DND-41 (cell line): ENCODE data around the gene C12orf75.

Experiments
- ATAC-seq: fragments of 200-7000 bp; cut with Tn5 transposase; 3 replicates; pipeline ENCODE4 v1.9.1; 2021; ENCODE audit warnings: low read depth; ENCODE audit not compliant: insufficient read depth
- DNase-seq: peaks from one replicate; pipeline ENCODE4 v3.0.0-alpha.2; 2020
- H2AFZ ChIP-seq: 2 replicates; pipeline ENCODE4 v1.6.0; 2012; ENCODE audit warnings: low read depth, low read length
- H3K27ac ChIP-seq: 2 replicates; pipeline ENCODE4 v1.5.1; 2012; ENCODE audit warnings: low read length, inconsistent platforms
- H3K27me3 ChIP-seq: fragments of 200-600 bp; sonication (generic); 2 replicates; pipeline ENCODE4 v1.6.0; 2012; ENCODE audit warnings: low read length, mild to moderate bottlenecking, inconsistent platforms; ENCODE audit not compliant: insufficient read depth, poor library complexity
- H3K36me3 ChIP-seq: 2 replicates; pipeline ENCODE4 v1.5.1; 2012; ENCODE audit warnings: low read length, inconsistent platforms; ENCODE audit not compliant: insufficient read depth
- H3K4me1 ChIP-seq: 2 replicates; pipeline ENCODE4 v1.5.1; 2012; ENCODE audit warnings: mild to moderate bottlenecking, low read length; ENCODE audit not compliant: insufficient read depth
- H3K4me2 ChIP-seq: 2 replicates; pipeline ENCODE4 v1.6.0; 2012; ENCODE audit warnings: mild to moderate bottlenecking, moderate library complexity, low read length, inconsistent platforms; ENCODE audit not compliant: insufficient read depth
- H3K4me3 ChIP-seq, 2 experiments: fragments of 200-600 bp in 1 of 2; shearing (Covaris generic) in 1 of 2; 2 replicates each; pipeline ENCODE4 v1.5.1; 2012 to 2016; ENCODE audit warnings: inconsistent platforms in 2 of 2, low read length in 2 of 2, mild to moderate bottlenecking in 2 of 2, low read depth in 1 of 2, moderate library complexity in 1 of 2
- H3K79me2 ChIP-seq: 2 replicates; pipeline ENCODE4 v1.6.0; 2012; ENCODE audit warnings: low read length, inconsistent platforms; ENCODE audit not compliant: insufficient read depth
- H3K9ac ChIP-seq: 2 replicates; pipeline ENCODE4 v1.6.0; 2012; ENCODE audit warnings: low read depth, mild to moderate bottlenecking, inconsistent platforms, low read length, moderate library complexity
- H3K9me3 ChIP-seq: 2 replicates; pipeline ENCODE4 v1.5.1; 2012; ENCODE audit warnings: low read length, moderate library complexity, mild to moderate bottlenecking, inconsistent platforms; ENCODE audit not compliant: insufficient read depth, severe bottlenecking
- H4K20me1 ChIP-seq: 2 replicates; pipeline ENCODE4 v1.6.0; 2012; ENCODE audit warnings: low read length; ENCODE audit not compliant: insufficient read depth
- EZH2 ChIP-seq: IDR thresholded peaks from 3 replicates; pipeline ENCODE4 v1.6.1; 2012; ENCODE audit warnings: borderline replicate concordance, low read depth, mild to moderate bottlenecking, moderate library complexity, low read length, inconsistent platforms; ENCODE audit not compliant: severe bottlenecking
- TF ChIP-seq, protein P1 (sequence below): IDR thresholded peaks from 2 replicates; pipeline ENCODE4 v1.5.1; 2012; ENCODE audit warnings: borderline replicate concordance, low read length, moderate library complexity, mild to moderate bottlenecking; ENCODE audit not compliant: poor library complexity, severe bottlenecking; ENCODE audit errors: extremely low read depth

The C12orf75 gene

DNA sequence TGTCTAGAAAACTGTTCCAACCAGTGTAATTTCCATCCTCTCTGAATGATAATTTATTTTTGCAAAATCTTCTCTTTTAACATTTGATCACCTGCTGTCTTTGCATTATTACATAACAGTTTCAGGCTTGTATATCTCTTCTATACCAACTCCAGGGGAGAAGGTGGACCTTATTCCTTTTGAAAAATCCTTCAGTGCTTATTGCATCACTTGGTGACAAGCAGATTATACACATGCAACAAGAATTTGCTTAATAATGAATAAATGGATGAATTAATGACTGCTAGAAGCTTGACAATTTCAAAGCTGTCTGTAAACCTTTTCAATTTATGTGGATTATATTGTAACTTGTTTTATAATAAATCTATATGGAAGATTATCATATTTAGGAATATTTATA lies 37.3 kb upstream of the C12orf75 start:
- Histone ChIP-seq H3K36me3 (no peaks in the 10 kb centered on the region), H3K79me2 (no peaks in the 10 kb centered on the region), H4K20me1 (no peaks in the 10 kb centered on the region), H3K4me3 (no peak overlapping the region), H3K27me3 (no peaks in the 10 kb centered on the region), H3K9me3 (peaks cover 7% of the 10 kb centered on the region), H3K4me2 (no peak overlapping the region), H3K27ac (no peak overlapping the region), H3K4me1 (no peaks in the 10 kb centered on the region), H2AFZ (no peak overlapping the region), H3K9ac (no peak overlapping the region)
- ATAC-seq (no peak), DNase-seq (no peak)
- TF ChIP-seq, protein P1, sequence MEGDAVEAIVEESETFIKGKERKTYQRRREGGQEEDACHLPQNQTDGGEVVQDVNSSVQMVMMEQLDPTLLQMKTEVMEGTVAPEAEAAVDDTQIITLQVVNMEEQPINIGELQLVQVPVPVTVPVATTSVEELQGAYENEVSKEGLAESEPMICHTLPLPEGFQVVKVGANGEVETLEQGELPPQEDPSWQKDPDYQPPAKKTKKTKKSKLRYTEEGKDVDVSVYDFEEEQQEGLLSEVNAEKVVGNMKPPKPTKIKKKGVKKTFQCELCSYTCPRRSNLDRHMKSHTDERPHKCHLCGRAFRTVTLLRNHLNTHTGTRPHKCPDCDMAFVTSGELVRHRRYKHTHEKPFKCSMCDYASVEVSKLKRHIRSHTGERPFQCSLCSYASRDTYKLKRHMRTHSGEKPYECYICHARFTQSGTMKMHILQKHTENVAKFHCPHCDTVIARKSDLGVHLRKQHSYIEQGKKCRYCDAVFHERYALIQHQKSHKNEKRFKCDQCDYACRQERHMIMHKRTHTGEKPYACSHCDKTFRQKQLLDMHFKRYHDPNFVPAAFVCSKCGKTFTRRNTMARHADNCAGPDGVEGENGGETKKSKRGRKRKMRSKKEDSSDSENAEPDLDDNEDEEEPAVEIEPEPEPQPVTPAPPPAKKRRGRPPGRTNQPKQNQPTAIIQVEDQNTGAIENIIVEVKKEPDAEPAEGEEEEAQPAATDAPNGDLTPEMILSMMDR = no peak
- TF ChIP-seq EZH2 = no peak

DNA sequence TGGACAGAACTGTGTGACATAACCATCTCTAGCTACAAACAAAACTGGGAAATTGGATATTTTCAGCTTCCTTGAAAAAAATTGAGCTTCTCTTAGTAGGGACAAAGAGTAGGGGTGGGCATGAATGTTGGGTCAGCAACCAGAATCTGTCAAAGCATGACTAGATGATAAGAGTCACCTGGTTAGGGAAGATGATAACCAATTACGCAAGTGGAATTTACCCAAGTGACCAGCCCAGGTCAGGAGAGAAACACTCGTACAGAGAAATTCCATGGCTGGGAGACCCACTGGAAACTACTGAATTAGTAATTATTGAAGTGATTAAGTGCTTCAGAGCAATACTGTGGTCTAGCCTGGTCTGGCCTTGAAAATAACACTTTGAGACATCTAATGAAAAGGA lies 36.3 kb upstream of the C12orf75 start:
- Histone ChIP-seq H3K27me3 (no peaks in the 10 kb centered on the region), H3K9ac (no peak overlapping the region), H4K20me1 (no peaks in the 10 kb centered on the region), H3K9me3 (peaks cover 11% of the 10 kb centered on the region), H2AFZ (no peak overlapping the region), H3K4me1 (no peaks in the 10 kb centered on the region), H3K79me2 (no peaks in the 10 kb centered on the region), H3K4me2 (no peak overlapping the region), H3K27ac (no peak overlapping the region), H3K36me3 (no peaks in the 10 kb centered on the region), H3K4me3 (no peak overlapping the region)
- DNase-seq (no peak), ATAC-seq (no peak)
- TF ChIP-seq EZH2 = no peak
- TF ChIP-seq, protein P1 = no peak

DNA sequence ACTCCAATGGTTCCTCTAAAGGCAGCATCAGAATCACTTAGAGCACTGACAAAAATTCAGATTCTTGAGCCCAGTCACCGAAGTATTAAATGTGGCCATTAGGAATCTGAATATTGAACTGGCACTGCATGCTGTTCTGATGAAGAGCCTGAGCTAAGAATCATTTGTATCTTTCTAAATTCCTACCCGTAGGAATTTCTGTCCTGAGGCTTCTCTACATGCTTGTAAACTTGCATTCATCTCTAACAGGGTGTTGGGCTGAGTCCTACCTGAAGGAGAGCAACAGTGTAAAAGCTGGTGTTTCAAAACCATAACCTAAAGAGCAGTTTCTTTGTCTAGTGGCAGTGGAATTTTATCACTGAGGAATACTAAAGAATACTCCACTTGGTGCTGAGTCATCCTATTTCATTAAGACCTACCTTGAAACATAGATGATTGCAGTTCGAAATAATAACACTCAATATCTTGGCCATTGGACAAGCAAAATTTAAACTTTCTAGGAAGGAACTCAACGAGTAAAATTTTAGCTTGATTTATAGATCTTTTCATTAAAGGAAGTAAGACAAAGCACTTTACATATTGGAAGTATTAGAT lies 35.5 kb upstream of the C12orf75 start:
- TF ChIP-seq, protein P1 = no peak
- TF ChIP-seq EZH2 = no peak
- Histone ChIP-seq H3K4me2 (no peak overlapping the region), H3K4me1 (no peaks in the 10 kb centered on the region), H3K79me2 (no peaks in the 10 kb centered on the region), H4K20me1 (no peaks in the 10 kb centered on the region), H3K4me3 (no peak overlapping the region), H3K27me3 (no peaks in the 10 kb centered on the region), H3K9ac (no peak overlapping the region), H3K27ac (no peak overlapping the region), H3K9me3 (peaks cover 11% of the 10 kb centered on the region), H3K36me3 (no peaks in the 10 kb centered on the region), H2AFZ (no peak overlapping the region)
- ATAC-seq (no peak), DNase-seq (no peak)
